Activated CD4-positive, alpha-beta T cell treated with anti-CD3 and anti-CD28 coated beads, Interleukin-2, amount 10 ng/mL, durations not matched to agents 7 days and 5 days (primary cell): ENCODE data around the gene ERFL. TPM values are rescaled to one million over a fixed set of nuclear protein-coding genes. Genes with fewer than 3 reads are reported as not detected.

Source experiments
- CTCF ChIA-PET: fragments of 350-600 bp; sonication (Branson Sonifier 250); formaldehyde crosslinking; loops from one replicate; lab custom pipeline; 2021; ENCODE audit warnings: antibody characterized with exemption; lab: Charles Lee
- POLR2A ChIA-PET: fragments of 350-600 bp; sonication (Branson Sonifier 250); formaldehyde crosslinking; loops from one replicate; lab custom pipeline; 2021; ENCODE audit warnings: antibody characterized with exemption; lab: Charles Lee
- DNase-seq: peaks from one replicate; pipeline ENCODE4 v3.0.0-alpha.2; 2020
- H3K27ac Mint-ChIP-seq: one replicate; pipeline ENCODE4 v1.8.0; 2021; ENCODE audit warnings: mild to moderate bottlenecking, moderate library complexity, mixed read lengths
- H3K27me3 Mint-ChIP-seq: one replicate; pipeline ENCODE4 v1.8.0; 2021; ENCODE audit warnings: mixed read lengths
- H3K36me3 Mint-ChIP-seq: one replicate; pipeline ENCODE4 v1.8.0; 2021; ENCODE audit warnings: low read depth, mixed read lengths
- H3K4me1 Mint-ChIP-seq: one replicate; pipeline ENCODE4 v1.8.0; 2021; ENCODE audit warnings: mixed read lengths
- H3K4me3 Mint-ChIP-seq: one replicate; pipeline ENCODE4 v1.8.0; 2021; ENCODE audit warnings: mild to moderate bottlenecking, moderate library complexity, mixed read lengths
- H3K9me3 Mint-ChIP-seq: one replicate; pipeline ENCODE4 v1.8.0; 2021; ENCODE audit warnings: mixed read lengths
- total RNA-seq, 2 experiments: library from RNA; stranded (reverse); gene quantifications; one replicate each; pipeline ENCODE4 v1.2.3, GENCODE V29; 2021

The ERFL gene
- total RNA-seq, 2 experiments from 2014 or later: 1.5 to 1.6 TPM

GRCh38 chr19:41869374-41869955, 58.8 kb downstream of the ERFL start:
- Mint-ChIP-seq H3K4me3 (no peak overlapping the region), H3K27me3 (no peaks in the 10 kb centered on the region), H3K36me3 (peaks cover 63% of the 10 kb centered on the region), H3K9me3 (no peaks in the 10 kb centered on the region), H3K27ac (peak overlapping the region; percentile 81), H3K4me1 (peaks cover 81% of the 10 kb centered on the region)
- no peak for DNase-seq
- ChIA-PET CTCF (interaction anchor here (1.4 to 2.4 kb wide), 2 partner anchors 9 to 10 kb away, joined by 5 to 27 read pairs; partner anchors contain the start of gene RPS19), POLR2A (no interaction called here)

GRCh38 chr19:41868989-41869300, 59.3 kb downstream of the ERFL start:
- H3K36me3 Mint-ChIP-seq: peaks cover 68% of the 10 kb centered on the region
- CTCF ChIA-PET: interaction anchor here (1.4 kb wide), 1 partner anchor 9 kb away, joined by 5 read pairs; the partner anchor contains the start of gene RPS19
- H3K27ac Mint-ChIP-seq: no peak overlapping the region
- no peak for DNase-seq
- no peak overlapping the region for H3K4me3 Mint-ChIP-seq
- H3K4me1 Mint-ChIP-seq: peaks cover 81% of the 10 kb centered on the region
- H3K27me3 Mint-ChIP-seq: no peaks in the 10 kb centered on the region
- no peaks in the 10 kb centered on the region for H3K9me3 Mint-ChIP-seq
- POLR2A ChIA-PET: interaction anchor here (1.3 kb wide), 1 partner anchor 9 kb away, joined by 5 read pairs; the partner anchor contains the start of gene RPS19

- H3K4me1 Mint-ChIP-seq: peaks cover 80% of the 10 kb centered on the region
- H3K4me3 Mint-ChIP-seq: no peak overlapping the region
- ChIA-PET CTCF (interaction anchor here (0.6 to 1.4 kb wide), 3 partner anchors 9 to 115 kb away, joined by 4 to 5 read pairs (median 4); partner anchors contain the start of gene RPS19), POLR2A (interaction anchor here (0.6 to 1.3 kb wide), 2 partner anchors 8 to 34 kb away, joined by 3 to 5 read pairs; partner anchors contain the start of gene RPS19)
- DNase-seq: no peak
- H3K27me3 Mint-ChIP-seq: no peaks in the 10 kb centered on the region
- H3K27ac Mint-ChIP-seq: peak overlapping the region; percentile 77
- peaks cover 71% of the 10 kb centered on the region for H3K36me3 Mint-ChIP-seq
- H3K9me3 Mint-ChIP-seq: no peaks in the 10 kb centered on the region
Observed at GRCh38 chr19:41868120-41868988, 59.9 kb downstream of the ERFL start.

- ChIA-PET CTCF (interaction anchor here (0.9 to 2.6 kb wide), 2 partner anchors 15 to 23 kb away, joined by 3 to 5 read pairs; no protein-coding TSS in a partner anchor), POLR2A (no interaction called here)
- no peak for DNase-seq
- Mint-ChIP-seq H3K4me1 (peaks cover 80% of the 10 kb centered on the region), H3K36me3 (peaks cover 76% of the 10 kb centered on the region), H3K27ac (peak overlapping the region; percentile 25), H3K4me3 (no peak overlapping the region), H3K9me3 (no peaks in the 10 kb centered on the region), H3K27me3 (no peaks in the 10 kb centered on the region)
Observed at GRCh38 chr19:41866284-41866683, 62.0 kb downstream of the ERFL start.

GRCh38 chr19:41864374-41864773, 63.9 kb downstream of the ERFL start:
- DNase-seq: no peak
- H3K36me3 Mint-ChIP-seq: peaks cover 69% of the 10 kb centered on the region
- peaks cover 68% of the 10 kb centered on the region for H3K4me1 Mint-ChIP-seq
- no peaks in the 10 kb centered on the region for H3K27me3 Mint-ChIP-seq
- H3K4me3 Mint-ChIP-seq: peak overlapping the region; percentile 33
- ChIA-PET CTCF (interaction anchor here (1.0 to 2.6 kb wide), 5 partner anchors 9 to 93 kb away, joined by 3 to 14 read pairs (median 4); no protein-coding TSS in a partner anchor), POLR2A (no interaction called here)
- peak overlapping the region; percentile 74 for H3K27ac Mint-ChIP-seq
- no peaks in the 10 kb centered on the region for H3K9me3 Mint-ChIP-seq

- Mint-ChIP-seq H3K9me3 (no peaks in the 10 kb centered on the region), H3K36me3 (peaks cover 62% of the 10 kb centered on the region), H3K4me1 (peaks cover 63% of the 10 kb centered on the region), H3K27ac (peak overlapping the region; percentile 37), H3K4me3 (peak overlapping the region; percentile 79), H3K27me3 (no peaks in the 10 kb centered on the region)
- POLR2A ChIA-PET: interaction anchor here (0.5 to 0.6 kb wide), 2 partner anchors 8 to 11 kb away, joined by 3 to 9 read pairs; no protein-coding TSS in a partner anchor
- DNase-seq: no peak
- CTCF ChIA-PET: interaction anchor here (1.0 to 2.6 kb wide), 4 partner anchors 10 to 94 kb away, joined by 3 to 14 read pairs (median 4); no protein-coding TSS in a partner anchor
Observed at GRCh38 chr19:41863209-41863931, 64.9 kb downstream of the ERFL start.

- Mint-ChIP-seq H3K36me3 (peaks cover 56% of the 10 kb centered on the region), H3K4me1 (peaks cover 54% of the 10 kb centered on the region), H3K27ac (peak overlapping the region; percentile 84), H3K4me3 (peak overlapping the region; percentile 79), H3K9me3 (no peaks in the 10 kb centered on the region), H3K27me3 (no peaks in the 10 kb centered on the region)
- DNase-seq: no peak
- ChIA-PET POLR2A (interaction anchor here (0.5 to 0.6 kb wide), 2 partner anchors 9 to 12 kb away, joined by 3 to 9 read pairs; no protein-coding TSS in a partner anchor), CTCF (interaction anchor here (1.4 to 2.6 kb wide), 2 partner anchors 11 to 13 kb away, joined by 5 to 14 read pairs; no protein-coding TSS in a partner anchor)
Observed at GRCh38 chr19:41862445-41862986, 65.7 kb downstream of the ERFL start.

- H3K9me3 Mint-ChIP-seq: no peaks in the 10 kb centered on the region
- H3K4me1 Mint-ChIP-seq: peaks cover 54% of the 10 kb centered on the region
- ChIA-PET CTCF (interaction anchor here (1.4 to 3.3 kb wide), 4 partner anchors 9 to 13 kb away, joined by 5 to 27 read pairs (median 14); no protein-coding TSS in a partner anchor), POLR2A (interaction anchor here (2.2 kb wide), 1 partner anchor 25 kb away, joined by 5 read pairs; no protein-coding TSS in a partner anchor)
- DNase-seq: no peak
- peak overlapping the region; percentile 79 for H3K4me3 Mint-ChIP-seq
- H3K27ac Mint-ChIP-seq: peak overlapping the region; percentile 94
- peaks cover 56% of the 10 kb centered on the region for H3K36me3 Mint-ChIP-seq
- H3K27me3 Mint-ChIP-seq: no peaks in the 10 kb centered on the region
Observed at GRCh38 chr19:41861846-41862245, 66.4 kb downstream of the ERFL start.

GRCh38 chr19:41861116-41861768, 67.0 kb downstream of the ERFL start:
- no peaks in the 10 kb centered on the region for H3K9me3 Mint-ChIP-seq
- H3K27ac Mint-ChIP-seq: peak overlapping the region; percentile 94
- CTCF ChIA-PET: interaction anchor here (0.5 to 3.3 kb wide), 5 partner anchors 10 to 441 kb away, joined by 4 to 27 read pairs (median 12); partner anchors contain the start of gene ARHGEF1
- DNase-seq: no peak
- POLR2A ChIA-PET: interaction anchor here (2.2 to 2.4 kb wide), 2 partner anchors 10 to 26 kb away, joined by 5 to 11 read pairs; no protein-coding TSS in a partner anchor
- H3K27me3 Mint-ChIP-seq: no peaks in the 10 kb centered on the region
- H3K4me3 Mint-ChIP-seq: peak overlapping the region; percentile 79
- peaks cover 51% of the 10 kb centered on the region for H3K4me1 Mint-ChIP-seq
- H3K36me3 Mint-ChIP-seq: peaks cover 53% of the 10 kb centered on the region

- Mint-ChIP-seq H3K4me1 (peaks cover 48% of the 10 kb centered on the region), H3K36me3 (peaks cover 48% of the 10 kb centered on the region), H3K4me3 (peak overlapping the region; percentile 79), H3K27ac (peak overlapping the region; percentile 94), H3K27me3 (peaks cover 2% of the 10 kb centered on the region), H3K9me3 (no peaks in the 10 kb centered on the region)
- CTCF ChIA-PET: interaction anchor here (0.5 to 3.3 kb wide), 18 partner anchors 10 to 616 kb away, joined by 3 to 27 read pairs (median 5); partner anchors contain the start of genes ARHGEF1 and RABAC1
- POLR2A ChIA-PET: interaction anchor here (1.1 to 2.4 kb wide), 3 partner anchors 8 to 26 kb away, joined by 5 to 11 read pairs (median 5); no protein-coding TSS in a partner anchor
- no peak for DNase-seq
Observed at GRCh38 chr19:41860419-41861115, 67.7 kb downstream of the ERFL start.
